MM.1S (cell line): ENCODE measurements around the gene ZNF430.

Source experiments
- DNase-seq: peaks from one replicate; pipeline ENCODE4 v3.0.0-alpha.2; 2015
- H2AFZ ChIP-seq: fragments of 300-600 bp; sonication (generic); 2 replicates; pipeline ENCODE4 v1.6.0; 2016; ENCODE audit warnings: antibody characterized with exemption, low read length
- H3F3A ChIP-seq: fragments of 300-600 bp; sonication (generic); 2 replicates; pipeline ENCODE4 v1.6.1; 2016; ENCODE audit warnings: mild to moderate bottlenecking, antibody characterized with exemption, low read length, moderate library complexity, mixed read lengths; ENCODE audit not compliant: insufficient read depth
- H3K27ac ChIP-seq: fragments of 300-600 bp; sonication (generic); 2 replicates; pipeline ENCODE4 v1.5.1; 2016; ENCODE audit warnings: mild to moderate bottlenecking, low read length
- H3K27me3 ChIP-seq: fragments of 300-600 bp; sonication (generic); replicated peaks from 2 replicates; pipeline ENCODE4 v1.6.0; 2016; ENCODE audit warnings: low read length; ENCODE audit not compliant: insufficient read depth
- H3K36me3 ChIP-seq: fragments of 300-600 bp; sonication (generic); replicated peaks from 2 replicates; pipeline ENCODE4 v1.6.1; 2016; ENCODE audit warnings: mild to moderate bottlenecking, low read length, mixed read lengths; ENCODE audit not compliant: insufficient read depth
- H3K4me1 ChIP-seq: fragments of 300-600 bp; sonication (generic); 2 replicates; pipeline ENCODE4 v1.6.1; 2016; ENCODE audit warnings: low read length, mixed read lengths
- H3K4me2 ChIP-seq: fragments of 300-600 bp; sonication (generic); 2 replicates; pipeline ENCODE4 v1.6.0; 2016; ENCODE audit warnings: low read depth, low read length
- H3K4me3 ChIP-seq: fragments of 300-600 bp; sonication (generic); 2 replicates; pipeline ENCODE4 v1.5.1; 2016; ENCODE audit warnings: low read length, mixed read lengths
- H3K79me2 ChIP-seq: fragments of 300-600 bp; sonication (generic); 2 replicates; pipeline ENCODE4 v1.6.1; 2016; ENCODE audit warnings: mixed run types, low read length, mixed read lengths
- H3K9ac ChIP-seq: fragments of 300-600 bp; sonication (generic); 2 replicates; pipeline ENCODE4 v1.6.1; 2016; ENCODE audit warnings: low read length, mixed read lengths
- H3K9me2 ChIP-seq: fragments of 300-600 bp; sonication (generic); replicated peaks from 2 replicates; pipeline ENCODE4 v1.6.1; 2016; ENCODE audit warnings: mild to moderate bottlenecking, low read length, mixed read lengths; ENCODE audit not compliant: insufficient read depth
- H3K9me3 ChIP-seq: fragments of 300-600 bp; sonication (generic); replicated peaks from 2 replicates; pipeline ENCODE4 v1.6.1; 2016; ENCODE audit warnings: mild to moderate bottlenecking, low read length, mixed read lengths; ENCODE audit not compliant: insufficient read depth
- H4K20me1 ChIP-seq: fragments of 300-600 bp; sonication (generic); 2 replicates; pipeline ENCODE4 v1.6.1; 2016; ENCODE audit warnings: mild to moderate bottlenecking, low read length, moderate library complexity, mixed read lengths; ENCODE audit not compliant: insufficient read depth
- EZH2 ChIP-seq: fragments of 300-600 bp; sonication (generic); optimal IDR thresholded peaks from 2 replicates; pipeline ENCODE3; 2017; ENCODE audit warnings: low read depth, mild to moderate bottlenecking, antibody characterized with exemption, low read length, mixed read lengths
- EZH2phosphoT487 ChIP-seq: fragments of 300-600 bp; sonication (generic); IDR thresholded peaks from 2 replicates; pipeline ENCODE4 v1.6.1; 2018; ENCODE audit warnings: antibody characterized with exemption, low read length
- TF ChIP-seq, protein P1 (sequence below): fragments of 300-600 bp; sonication (generic); IDR thresholded peaks from 2 replicates; pipeline ENCODE4 v1.5.1; 2016; ENCODE audit warnings: antibody characterized with exemption, low read length, mixed read lengths

ZNF430 gene

DNA sequence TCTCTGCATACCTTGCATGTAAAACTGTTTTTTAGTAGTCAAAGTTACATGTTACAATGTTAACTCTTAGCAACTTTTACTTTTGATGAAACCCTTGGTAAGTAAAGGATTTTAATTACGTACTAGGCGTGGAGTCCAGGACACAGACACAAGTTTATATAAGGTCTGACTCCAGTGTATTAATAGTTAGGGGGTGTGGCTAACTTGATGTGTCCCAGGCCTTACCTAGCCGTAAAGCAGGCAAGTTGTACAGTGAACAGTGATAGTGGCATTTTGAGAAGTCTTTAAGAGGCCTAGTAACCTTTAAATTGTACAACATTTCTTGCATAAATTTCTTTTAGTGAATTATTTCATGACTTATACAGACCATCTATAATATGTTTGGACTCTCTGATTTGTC, 67.4 kb downstream of the ZNF430 start:
- H3K9me2 ChIP-seq, result no peaks in the 10 kb centered on the region
- H3K79me2 ChIP-seq, result no peaks in the 10 kb centered on the region
- no peak overlapping the region for H3K4me3 ChIP-seq
- H3K9me3 ChIP-seq, result no peaks in the 10 kb centered on the region
- H3K36me3 ChIP-seq, result no peaks in the 10 kb centered on the region
- no peaks in the 10 kb centered on the region for H4K20me1 ChIP-seq
- TF ChIP-seq, protein P1, sequence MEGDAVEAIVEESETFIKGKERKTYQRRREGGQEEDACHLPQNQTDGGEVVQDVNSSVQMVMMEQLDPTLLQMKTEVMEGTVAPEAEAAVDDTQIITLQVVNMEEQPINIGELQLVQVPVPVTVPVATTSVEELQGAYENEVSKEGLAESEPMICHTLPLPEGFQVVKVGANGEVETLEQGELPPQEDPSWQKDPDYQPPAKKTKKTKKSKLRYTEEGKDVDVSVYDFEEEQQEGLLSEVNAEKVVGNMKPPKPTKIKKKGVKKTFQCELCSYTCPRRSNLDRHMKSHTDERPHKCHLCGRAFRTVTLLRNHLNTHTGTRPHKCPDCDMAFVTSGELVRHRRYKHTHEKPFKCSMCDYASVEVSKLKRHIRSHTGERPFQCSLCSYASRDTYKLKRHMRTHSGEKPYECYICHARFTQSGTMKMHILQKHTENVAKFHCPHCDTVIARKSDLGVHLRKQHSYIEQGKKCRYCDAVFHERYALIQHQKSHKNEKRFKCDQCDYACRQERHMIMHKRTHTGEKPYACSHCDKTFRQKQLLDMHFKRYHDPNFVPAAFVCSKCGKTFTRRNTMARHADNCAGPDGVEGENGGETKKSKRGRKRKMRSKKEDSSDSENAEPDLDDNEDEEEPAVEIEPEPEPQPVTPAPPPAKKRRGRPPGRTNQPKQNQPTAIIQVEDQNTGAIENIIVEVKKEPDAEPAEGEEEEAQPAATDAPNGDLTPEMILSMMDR, result no peak
- TF ChIP-seq EZH2 (no peak), EZH2phosphoT487 (no peak)
- no peaks in the 10 kb centered on the region for H3F3A ChIP-seq
- no peak for DNase-seq
- H3K9ac ChIP-seq, result no peak overlapping the region
- H3K4me1 ChIP-seq, result no peaks in the 10 kb centered on the region
- no peaks in the 10 kb centered on the region for H3K27me3 ChIP-seq
- H3K4me2 ChIP-seq, result no peak overlapping the region
- H3K27ac ChIP-seq, result no peak overlapping the region
- H2AFZ ChIP-seq, result no peak overlapping the region

DNA sequence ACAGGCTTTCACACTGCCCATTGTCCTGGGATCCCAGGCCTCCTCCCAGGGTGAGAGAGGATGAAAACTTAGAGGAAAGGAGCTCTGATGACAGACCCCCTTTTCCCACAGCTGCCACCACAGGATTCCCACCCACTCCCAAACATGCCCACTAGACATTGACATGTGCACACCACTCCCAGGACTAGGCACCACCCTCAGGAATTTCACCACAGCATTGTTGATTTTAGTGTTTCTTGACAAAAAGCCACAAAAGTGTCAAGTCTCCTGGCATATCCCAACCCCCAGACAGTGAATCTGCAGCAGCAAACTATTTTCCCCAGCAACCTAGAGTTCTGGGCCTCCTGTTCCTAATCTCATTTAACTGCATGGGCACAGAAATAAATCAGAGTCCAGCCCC, 71.7 kb downstream of the ZNF430 start:
- DNase-seq, result no peak
- H2AFZ ChIP-seq, result no peak overlapping the region
- no peak overlapping the region for H3K27ac ChIP-seq

DNA sequence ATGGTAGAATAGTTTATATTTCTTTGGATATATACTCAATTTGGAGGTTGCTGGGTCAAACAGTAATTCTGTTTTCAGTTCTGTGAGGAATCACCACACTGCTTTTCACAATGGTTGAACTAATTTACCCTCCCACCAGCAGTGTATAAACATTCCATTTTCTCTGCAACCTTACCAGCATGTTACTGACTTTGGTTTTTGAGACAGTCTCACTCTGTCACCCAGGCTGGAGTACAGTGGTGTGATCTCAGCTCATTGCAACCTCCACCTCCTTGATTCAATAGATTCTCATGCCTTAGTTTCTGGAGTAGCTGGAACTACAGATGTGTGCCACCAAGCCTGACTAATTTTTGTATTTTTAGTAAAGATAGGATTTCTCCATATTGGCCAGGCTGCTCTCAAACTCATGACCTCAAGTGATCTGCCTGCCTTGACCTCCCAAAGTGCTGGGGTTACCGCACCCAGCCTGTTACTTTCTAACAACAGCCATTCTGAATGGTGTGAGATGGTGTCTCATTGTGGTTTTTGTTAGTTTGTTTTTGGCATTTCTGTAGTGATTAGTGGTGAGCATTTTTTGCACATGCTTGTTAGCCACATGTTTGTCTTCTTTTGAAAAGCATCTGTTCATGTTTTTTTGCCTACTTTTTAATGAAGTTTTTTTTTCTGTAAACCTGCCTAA, 74.0 kb downstream of the ZNF430 start:
- no peaks in the 10 kb centered on the region for H3K9me3 ChIP-seq
- H2AFZ ChIP-seq, result no peak overlapping the region
- H3K4me3 ChIP-seq, result no peak overlapping the region
- H3F3A ChIP-seq, result no peaks in the 10 kb centered on the region
- H3K9me2 ChIP-seq, result no peaks in the 10 kb centered on the region
- H3K4me2 ChIP-seq, result no peak overlapping the region
- TF ChIP-seq EZH2phosphoT487, result no peak
- TF ChIP-seq EZH2, result no peak
- TF ChIP-seq, protein P1, result no peak
- no peaks in the 10 kb centered on the region for H3K4me1 ChIP-seq
- no peak for DNase-seq
- H3K27me3 ChIP-seq, result no peaks in the 10 kb centered on the region
- H3K36me3 ChIP-seq, result no peaks in the 10 kb centered on the region
- H3K27ac ChIP-seq, result no peak overlapping the region
- H3K9ac ChIP-seq, result no peak overlapping the region
- no peaks in the 10 kb centered on the region for H3K79me2 ChIP-seq
- no peaks in the 10 kb centered on the region for H4K20me1 ChIP-seq

More for the DNA sequence above, 71.7 kb downstream of the ZNF430 start:
- no peaks in the 10 kb centered on the region for H3K9me3 ChIP-seq
- H3K27me3 ChIP-seq, result no peaks in the 10 kb centered on the region
- no peaks in the 10 kb centered on the region for H3F3A ChIP-seq
- no peak overlapping the region for H3K4me2 ChIP-seq
- no peaks in the 10 kb centered on the region for H3K36me3 ChIP-seq
- no peaks in the 10 kb centered on the region for H4K20me1 ChIP-seq
- H3K79me2 ChIP-seq, result no peaks in the 10 kb centered on the region
- no peaks in the 10 kb centered on the region for H3K4me1 ChIP-seq
- TF ChIP-seq EZH2 (no peak), EZH2phosphoT487 (no peak)
- TF ChIP-seq, protein P1, result no peak
- H3K9me2 ChIP-seq, result no peaks in the 10 kb centered on the region
- H3K9ac ChIP-seq, result no peak overlapping the region
- no peak overlapping the region for H3K4me3 ChIP-seq
